ENCODE data around the gene TMEM121B.

Gene TMEM121B

GRCh38 chr22:17120711-17121232 is 388 bp downstream of the TMEM121B start:
- Histone ChIP-seq H3K9ac (ENCODE audit: low read depth, low read length) (peak overlapping the region; percentile 67), H3K9me3 (ENCODE audit: control insufficient read depth, insufficient read depth, low read length) (no peaks in the 10 kb centered on the region), H3K4me1 (ENCODE audit: insufficient read depth, low read length) (peaks cover 11% of the 10 kb centered on the region), H3K36me3 (ENCODE audit: insufficient read depth, low read length) (no peaks in the 10 kb centered on the region)

DNA sequence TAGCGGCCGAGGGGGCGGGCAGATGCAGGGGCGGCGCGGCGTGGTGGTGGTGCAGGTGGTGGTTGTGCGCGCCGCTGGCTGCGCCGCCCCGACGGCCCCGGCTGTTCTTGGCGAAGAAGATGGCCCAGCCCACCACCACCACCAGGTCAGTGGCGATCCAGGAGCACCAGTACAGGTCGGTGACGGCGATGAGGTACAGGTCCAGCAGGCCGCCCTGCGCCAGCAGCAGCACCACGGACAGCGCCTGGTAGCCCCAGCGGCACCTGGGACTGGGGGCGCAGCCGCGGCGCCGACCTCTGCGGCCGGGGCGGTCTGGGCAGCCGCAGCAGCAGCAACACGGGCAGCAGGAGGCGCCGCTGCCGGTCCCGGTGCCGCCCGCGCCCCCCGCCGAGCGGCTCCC is 879 bp downstream of the TMEM121B start:
- Histone ChIP-seq H3K9me3 (ENCODE audit: control insufficient read depth, insufficient read depth, low read length) (no peaks in the 10 kb centered on the region), H3K9ac (ENCODE audit: low read depth, low read length) (peak overlapping the region; percentile 67; the same call in 1 of the 2 replicates), H3K4me1 (ENCODE audit: insufficient read depth, low read length) (peaks cover 11% of the 10 kb centered on the region)

GRCh38 chr22:17119481-17120202 is 1.5 kb downstream of the TMEM121B start:
- no peaks in the 10 kb centered on the region for H3K9me3 ChIP-seq (ENCODE audit: control insufficient read depth, insufficient read depth, low read length)
- peak overlapping the region; percentile 13; the same call in 1 of the 2 replicates for H3K9ac ChIP-seq (ENCODE audit: low read depth, low read length)
- H3K36me3 ChIP-seq (ENCODE audit: insufficient read depth, low read length) = no peaks in the 10 kb centered on the region
- H3K4me1 ChIP-seq (ENCODE audit: insufficient read depth, low read length) = peaks cover 11% of the 10 kb centered on the region

More for the DNA sequence above, 879 bp downstream of the TMEM121B start:
- H3K36me3 ChIP-seq (ENCODE audit: insufficient read depth, low read length) = no peaks in the 10 kb centered on the region

- no peak overlapping the region for H3K9ac ChIP-seq (ENCODE audit: low read depth, low read length)
- H3K4me1 ChIP-seq (ENCODE audit: insufficient read depth, low read length) = peaks cover 11% of the 10 kb centered on the region
- no peaks in the 10 kb centered on the region for H3K9me3 ChIP-seq (ENCODE audit: control insufficient read depth, insufficient read depth, low read length)
- no peaks in the 10 kb centered on the region for H3K36me3 ChIP-seq (ENCODE audit: insufficient read depth, low read length)
These were observed 2.8 kb downstream of the TMEM121B start for GRCh38 chr22:17118342-17118741.

- Histone ChIP-seq H3K36me3 (ENCODE audit: insufficient read depth, low read length) (no peaks in the 10 kb centered on the region), H3K4me1 (ENCODE audit: insufficient read depth, low read length) (peaks cover 11% of the 10 kb centered on the region), H3K9me3 (ENCODE audit: control insufficient read depth, insufficient read depth, low read length) (no peaks in the 10 kb centered on the region), H3K9ac (ENCODE audit: low read depth, low read length) (no peak overlapping the region)
These were observed 3.3 kb downstream of the TMEM121B start for GRCh38 chr22:17117890-17118289.

GRCh38 chr22:17117400-17117799 is 3.8 kb downstream of the TMEM121B start:
- no peak overlapping the region for H3K9ac ChIP-seq (ENCODE audit: low read depth, low read length)
- H3K9me3 ChIP-seq (ENCODE audit: control insufficient read depth, insufficient read depth, low read length) = no peaks in the 10 kb centered on the region
- H3K4me1 ChIP-seq (ENCODE audit: insufficient read depth, low read length) = peaks cover 11% of the 10 kb centered on the region

DNA sequence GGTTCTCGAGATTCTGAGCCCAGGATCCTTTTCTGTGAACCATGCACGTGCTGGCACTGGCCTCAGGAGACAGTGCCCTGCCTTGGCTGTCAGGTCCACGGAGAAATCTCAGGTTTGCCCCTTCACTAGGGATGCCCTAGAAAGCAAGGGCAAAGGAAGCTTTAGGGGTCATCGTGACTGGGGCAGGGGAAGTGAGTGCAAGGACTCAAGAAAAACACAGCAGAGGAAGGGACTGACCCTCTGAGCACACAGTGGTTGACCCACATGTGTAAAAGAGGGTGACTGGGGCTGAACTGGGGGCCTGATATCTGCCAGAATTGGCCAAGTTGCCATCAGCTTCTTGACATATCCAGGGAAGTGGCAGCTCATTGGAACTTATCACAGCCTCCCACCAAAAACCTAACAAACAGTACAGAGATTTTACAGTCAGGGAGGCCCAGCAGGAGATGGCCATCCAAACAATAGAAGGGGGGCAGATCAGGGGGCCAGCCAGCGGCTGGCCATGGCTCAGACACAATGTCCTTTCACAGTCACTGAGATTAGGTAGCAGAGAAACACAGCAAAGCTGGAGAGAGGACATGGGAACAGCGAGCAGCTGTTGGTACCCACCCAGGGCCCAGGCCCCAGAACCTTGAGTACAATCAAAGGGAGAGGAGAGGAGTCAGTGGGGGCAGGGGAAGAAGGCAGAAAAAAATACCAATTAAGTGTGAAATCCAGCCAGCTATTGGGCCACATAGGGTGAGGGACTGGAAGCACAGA is 4.4 kb downstream of the TMEM121B start:
- Histone ChIP-seq H3K9ac (ENCODE audit: low read depth, low read length) (no peak overlapping the region), H3K4me1 (ENCODE audit: insufficient read depth, low read length) (peaks cover 6% of the 10 kb centered on the region), H3K9me3 (ENCODE audit: control insufficient read depth, insufficient read depth, low read length) (no peaks in the 10 kb centered on the region), H3K36me3 (ENCODE audit: insufficient read depth, low read length) (no peaks in the 10 kb centered on the region)

More at GRCh38 chr22:17117400-17117799, 3.8 kb downstream of the TMEM121B start:
- no peaks in the 10 kb centered on the region for H3K36me3 ChIP-seq (ENCODE audit: insufficient read depth, low read length)

DNA sequence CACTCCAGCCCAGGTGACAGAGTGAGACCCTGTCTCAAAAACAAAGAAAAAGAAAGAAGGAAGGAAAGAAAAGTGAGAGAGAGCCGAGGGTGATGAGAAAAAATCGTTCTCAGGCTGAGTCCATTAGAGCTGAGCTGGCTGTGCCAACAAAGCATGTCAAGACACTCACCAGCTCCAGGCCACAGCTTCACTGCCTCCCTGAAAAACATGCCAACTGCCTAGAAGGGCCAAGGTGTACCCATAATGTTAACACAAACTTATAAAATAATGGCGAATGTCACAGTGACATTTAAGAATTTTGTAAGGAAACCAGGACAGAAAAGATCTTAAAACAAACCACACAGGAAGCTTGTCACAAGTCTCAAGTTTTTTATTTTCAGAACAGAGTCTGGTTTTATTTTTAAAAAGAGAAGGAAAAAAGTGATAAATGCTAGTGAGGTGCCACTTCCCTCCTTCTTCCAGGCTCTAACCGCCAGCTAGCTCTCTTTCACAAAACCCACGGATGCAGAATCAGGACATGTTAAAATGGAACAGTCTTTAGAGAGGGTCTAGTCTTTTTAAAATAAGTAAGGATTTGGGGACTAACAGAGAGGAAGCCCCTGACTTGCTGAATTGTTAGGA is 5.1 kb downstream of the TMEM121B start:
- Histone ChIP-seq H3K9me3 (ENCODE audit: control insufficient read depth, insufficient read depth, low read length) (no peaks in the 10 kb centered on the region), H3K4me1 (ENCODE audit: insufficient read depth, low read length) (peaks cover 6% of the 10 kb centered on the region), H3K36me3 (ENCODE audit: insufficient read depth, low read length) (no peaks in the 10 kb centered on the region), H3K9ac (ENCODE audit: low read depth, low read length) (no peak overlapping the region)

- Histone ChIP-seq H3K9ac (ENCODE audit: low read depth, low read length) (no peak overlapping the region), H3K9me3 (ENCODE audit: control insufficient read depth, insufficient read depth, low read length) (no peaks in the 10 kb centered on the region), H3K4me1 (ENCODE audit: insufficient read depth, low read length) (peaks cover 6% of the 10 kb centered on the region), H3K36me3 (ENCODE audit: insufficient read depth, low read length) (no peaks in the 10 kb centered on the region)
These were observed 5.9 kb downstream of the TMEM121B start for GRCh38 chr22:17115236-17115635.

DNA sequence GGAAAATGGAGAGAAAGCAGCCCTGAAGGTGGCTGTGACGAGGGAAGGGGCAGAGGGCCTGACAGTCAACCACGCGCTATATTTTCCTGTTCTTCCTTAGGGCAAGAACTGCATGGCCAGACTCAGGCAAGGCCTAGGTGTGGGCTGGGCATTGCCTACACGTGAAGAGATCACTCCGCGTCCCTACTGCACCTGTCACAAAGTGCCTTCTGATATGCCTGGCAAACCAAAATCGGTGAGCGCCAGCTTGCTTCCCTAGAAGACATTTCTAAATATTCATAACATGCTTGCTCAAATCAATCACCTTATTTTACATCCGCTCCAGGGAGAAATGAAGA is 6.3 kb downstream of the TMEM121B start:
- Histone ChIP-seq H3K4me1 (ENCODE audit: insufficient read depth, low read length) (peaks cover 6% of the 10 kb centered on the region), H3K9me3 (ENCODE audit: control insufficient read depth, insufficient read depth, low read length) (no peaks in the 10 kb centered on the region), H3K9ac (ENCODE audit: low read depth, low read length) (no peak overlapping the region), H3K36me3 (ENCODE audit: insufficient read depth, low read length) (no peaks in the 10 kb centered on the region)

DNA sequence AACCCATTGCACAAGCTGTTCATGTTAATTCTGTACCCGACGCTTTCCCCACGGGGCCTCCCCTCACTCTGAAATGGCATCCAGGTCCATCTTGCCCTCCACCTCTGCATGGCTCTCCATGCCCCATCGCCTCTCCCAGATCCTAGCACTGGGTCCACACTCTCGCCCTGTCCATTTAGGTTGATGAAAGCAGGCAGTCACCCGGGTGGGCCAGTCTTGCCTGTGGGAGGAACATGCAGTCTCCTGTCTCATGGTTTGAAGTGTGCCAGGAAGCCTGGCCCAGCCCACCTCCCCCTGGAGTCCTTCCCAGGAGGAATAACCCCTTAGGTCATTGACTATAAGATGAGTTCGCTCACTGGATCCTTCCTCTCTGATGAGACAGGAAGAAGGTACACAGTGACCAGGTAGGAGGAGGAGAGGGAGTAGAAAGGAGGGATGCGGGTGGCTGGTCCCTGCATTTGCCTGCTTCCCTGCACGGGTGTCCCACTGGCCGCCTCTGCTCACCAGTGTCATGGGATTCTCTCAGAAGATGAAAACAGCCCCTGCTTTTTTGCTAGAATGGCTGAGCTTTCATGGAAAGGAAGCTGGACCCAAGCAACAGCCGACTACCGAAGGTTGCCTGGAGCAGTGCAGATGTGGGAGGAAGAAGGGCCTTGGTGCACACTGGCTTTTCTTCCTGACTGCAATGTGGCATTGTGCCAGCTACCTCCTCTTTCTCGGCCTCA is 6.8 kb downstream of the TMEM121B start:
- Histone ChIP-seq H3K9me3 (ENCODE audit: control insufficient read depth, insufficient read depth, low read length) (no peaks in the 10 kb centered on the region), H3K36me3 (ENCODE audit: insufficient read depth, low read length) (no peaks in the 10 kb centered on the region), H3K9ac (ENCODE audit: low read depth, low read length) (no peak overlapping the region), H3K4me1 (ENCODE audit: insufficient read depth, low read length) (peaks cover 6% of the 10 kb centered on the region)

DNA sequence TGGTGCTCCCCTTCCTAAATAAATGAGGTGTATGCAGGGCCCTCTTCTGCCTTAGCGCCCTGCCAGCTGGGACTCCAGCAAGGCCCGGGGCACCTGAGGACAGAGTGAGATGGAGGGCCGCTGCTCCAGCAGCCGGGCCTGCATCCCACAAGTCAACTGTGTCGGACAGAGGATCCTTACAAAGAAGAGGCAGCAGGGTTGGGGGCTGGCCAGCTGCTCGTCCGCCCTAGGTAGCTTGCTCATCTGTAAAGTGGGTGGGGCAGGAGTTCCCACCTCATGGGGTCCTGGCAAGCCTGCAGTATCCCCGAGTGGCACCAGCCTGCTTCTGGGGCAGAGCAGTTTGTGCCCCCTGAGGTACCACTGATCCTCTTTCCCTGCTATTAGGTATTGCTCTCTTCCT is 7.6 kb downstream of the TMEM121B start:
- no peaks in the 10 kb centered on the region for H3K36me3 ChIP-seq (ENCODE audit: insufficient read depth, low read length)
- peaks cover 6% of the 10 kb centered on the region for H3K4me1 ChIP-seq (ENCODE audit: insufficient read depth, low read length)
- no peak overlapping the region for H3K9ac ChIP-seq (ENCODE audit: low read depth, low read length)
- no peaks in the 10 kb centered on the region for H3K9me3 ChIP-seq (ENCODE audit: control insufficient read depth, insufficient read depth, low read length)

- no peaks in the 10 kb centered on the region for H3K9me3 ChIP-seq (ENCODE audit: control insufficient read depth, insufficient read depth, low read length)
- no peaks in the 10 kb centered on the region for H3K36me3 ChIP-seq (ENCODE audit: insufficient read depth, low read length)
- H3K9ac ChIP-seq (ENCODE audit: low read depth, low read length) = no peak overlapping the region
- peaks cover 1% of the 10 kb centered on the region for H3K4me1 ChIP-seq (ENCODE audit: insufficient read depth, low read length)
These were observed 8.6 kb downstream of the TMEM121B start for GRCh38 chr22:17112491-17113042.
